Measurements from ENCODE around the gene ELFN1.
A peak's percentile ranks its signal among the peaks of the same experiment; 100 is the strongest.
"Not testable (repeated sequence)": the region's sequence is repeated elsewhere in the genome, so short reads cannot be mapped to it uniquely, and the experiment has no call there.

ELFN1 gene

GRCh38 chr7:1713502-1714484 is 43.7 kb downstream of the ELFN1 start:
- peak; percentile 44 for DNase-seq

GRCh38 chr7:1714583-1715330 is 44.7 kb downstream of the ELFN1 start:
- no peak for DNase-seq

GRCh38 chr7:1715331-1715625 is 45.2 kb downstream of the ELFN1 start:
- no peak for DNase-seq

- no peak for DNase-seq
Observed at GRCh38 chr7:1715671-1716074, 45.6 kb downstream of the ELFN1 start.

- no peak for DNase-seq
Observed at GRCh38 chr7:1716263-1717094, 46.4 kb downstream of the ELFN1 start.

GRCh38 chr7:1717095-1717483 is 47.0 kb downstream of the ELFN1 start:
- DNase-seq: no peak

GRCh38 chr7:1717903-1718676 is 48.0 kb downstream of the ELFN1 start:
- no peak for DNase-seq

- DNase-seq: not testable (repeated sequence)
Observed at GRCh38 chr7:1718850-1719249, 48.8 kb downstream of the ELFN1 start.

GRCh38 chr7:1719256-1719655 is 49.2 kb downstream of the ELFN1 start:
- not testable (repeated sequence) for DNase-seq

- no peak for DNase-seq
Observed at GRCh38 chr7:1719913-1720312, 49.8 kb downstream of the ELFN1 start.

- no peak for DNase-seq
Observed at GRCh38 chr7:1720326-1720725, 50.2 kb downstream of the ELFN1 start.

- no peak for DNase-seq
Observed at GRCh38 chr7:1721047-1721690, 51.1 kb downstream of the ELFN1 start.

- no peak for DNase-seq
Observed at GRCh38 chr7:1723254-1723653, 53.2 kb downstream of the ELFN1 start.

GRCh38 chr7:1724118-1724910 is 54.2 kb downstream of the ELFN1 start:
- DNase-seq: no peak

GRCh38 chr7:1725199-1725690 is 55.2 kb downstream of the ELFN1 start:
- DNase-seq: peak; percentile 67

- DNase-seq: no peak
Observed at GRCh38 chr7:1725766-1726630, 55.9 kb downstream of the ELFN1 start.

GRCh38 chr7:1727079-1727478 is 57.0 kb downstream of the ELFN1 start:
- DNase-seq: no peak

- DNase-seq: no peak
Observed at GRCh38 chr7:1727812-1728570, 57.9 kb downstream of the ELFN1 start.

- no peak for DNase-seq
Observed at GRCh38 chr7:1729183-1729582, 59.1 kb downstream of the ELFN1 start.
